Activated effector memory CD4-positive, alpha-beta T cell treated with Interleukin-2 at 50 U/mL for 16 hours (primary cell): ENCODE results near the gene EIF2B5.
A peak's percentile ranks its signal among the peaks of the same experiment; 100 is the strongest.
"Not testable (repeated sequence)": the region's sequence is repeated elsewhere in the genome, so short reads cannot be mapped to it uniquely, and the experiment has no call there.

Source experiments
- DNase-seq: peaks from one replicate; pipeline ENCODE4 v3.0.0-alpha.2; 2020

Gene EIF2B5

DNA sequence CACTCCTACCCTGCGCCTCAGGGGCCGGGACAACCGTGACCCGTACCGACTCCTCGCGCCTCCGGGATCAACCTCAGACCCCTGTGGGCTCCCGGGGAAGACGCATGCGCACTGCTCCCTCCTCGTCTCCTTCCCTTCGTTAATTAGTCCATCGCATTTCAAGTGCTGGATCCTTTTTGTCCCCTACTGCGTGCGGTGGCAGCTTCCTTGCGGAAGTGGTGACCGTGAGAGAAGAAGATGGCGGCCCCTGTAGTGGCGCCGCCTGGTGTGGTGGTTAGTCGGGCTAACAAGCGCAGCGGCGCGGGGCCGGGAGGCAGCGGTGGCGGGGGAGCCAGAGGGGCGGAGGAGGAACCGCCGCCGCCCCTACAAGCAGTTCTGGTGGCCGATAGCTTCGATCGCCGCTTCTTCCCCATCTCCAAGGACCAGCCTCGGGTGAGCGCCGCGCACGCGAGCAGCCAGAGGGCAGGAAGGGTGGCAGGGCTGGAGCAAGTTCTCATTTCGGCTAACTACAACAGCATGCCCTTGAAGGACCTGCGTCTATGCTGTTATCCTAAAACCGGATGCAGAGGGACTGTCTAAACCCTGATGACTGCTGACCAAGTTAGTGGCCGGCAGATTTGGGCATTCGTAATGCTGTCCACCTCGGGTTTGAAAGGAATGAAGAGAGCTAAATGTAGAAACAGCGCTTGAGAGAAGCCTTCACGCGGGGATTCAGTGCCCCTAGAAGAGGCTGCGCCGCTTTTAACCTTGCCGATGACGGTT is at the start of gene EIF2B5:
EIF2B5 (plus strand) TSS at position 210 of the 762 bp plus-strand sequence; CDS start at position 238, 28 bp downstream.
- DNase-seq = peak; percentile 82

DNA sequence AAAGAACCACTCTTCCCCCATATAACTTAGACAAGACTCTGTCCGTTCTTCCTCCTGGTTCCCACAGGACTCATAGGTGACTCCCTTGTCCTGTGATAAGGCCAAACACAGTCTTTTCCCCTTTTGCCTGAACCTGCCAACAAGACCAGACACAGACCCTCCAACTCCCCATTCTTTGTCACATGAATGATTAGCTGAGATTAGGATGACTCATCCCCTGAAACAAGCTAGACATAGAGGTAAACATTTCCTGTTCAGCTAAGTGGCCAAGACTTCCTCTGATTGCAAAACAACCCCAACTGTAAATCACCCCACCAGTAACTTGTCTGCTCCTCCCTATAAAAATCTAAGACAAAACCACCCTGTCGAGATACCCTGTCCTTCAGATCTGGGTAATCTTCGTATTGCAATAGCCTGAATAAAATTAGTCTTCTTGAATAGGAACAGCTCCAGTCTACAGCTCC is 49.7 kb upstream of the EIF2B5 start:
- DNase-seq = no peak

DNA sequence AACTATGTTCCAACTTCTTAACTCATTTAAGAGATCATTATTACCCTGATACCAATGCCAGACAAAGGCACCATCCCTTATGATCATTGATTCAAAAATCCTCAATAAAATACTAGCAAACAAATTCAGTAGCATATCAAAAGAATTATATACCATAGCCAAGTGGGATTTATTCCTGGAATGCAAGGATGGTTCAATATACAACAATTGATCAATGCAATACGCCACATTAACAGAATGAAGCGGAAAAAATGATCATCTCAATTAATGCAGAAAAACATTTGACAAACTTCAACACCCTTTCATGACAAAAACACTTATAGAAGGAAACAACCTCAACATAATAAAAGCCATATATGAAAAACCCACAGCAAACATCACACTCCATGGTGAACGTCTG is 43.0 kb upstream of the EIF2B5 start:
- no peak for DNase-seq

DNA sequence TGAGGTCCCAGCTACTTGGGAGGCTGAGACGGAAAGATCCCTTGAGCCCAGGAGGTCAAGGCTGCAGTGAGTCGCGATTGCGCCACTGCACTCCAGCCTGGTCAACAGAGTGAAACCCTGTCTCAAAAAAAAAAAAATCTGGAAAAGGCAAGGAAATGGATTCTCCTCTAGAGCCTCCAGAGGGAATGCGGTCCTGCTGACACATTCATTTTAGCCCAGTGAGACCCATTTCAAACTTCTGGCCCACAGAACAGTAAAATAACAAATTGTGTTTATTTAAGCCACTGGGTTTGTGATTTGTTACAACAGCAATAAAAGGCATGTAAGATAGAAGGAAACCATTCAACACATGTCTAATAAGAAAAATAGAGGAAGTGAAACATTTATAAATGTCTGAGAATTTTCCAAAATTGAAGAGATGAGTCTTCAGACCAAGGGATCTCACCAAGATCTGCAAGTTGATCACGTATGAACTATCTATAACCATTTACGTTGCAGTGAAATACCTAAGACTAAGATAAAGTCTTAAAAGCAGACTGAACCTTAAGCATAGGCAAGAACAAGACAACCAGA is 38.3 kb upstream of the EIF2B5 start, which contains the start of gene HTR3E:
HTR3E (plus strand) TSS at position 254 of the 573 bp plus-strand sequence. CDS start 466 bp downstream, outside the sequence.
- no peak for DNase-seq

DNA sequence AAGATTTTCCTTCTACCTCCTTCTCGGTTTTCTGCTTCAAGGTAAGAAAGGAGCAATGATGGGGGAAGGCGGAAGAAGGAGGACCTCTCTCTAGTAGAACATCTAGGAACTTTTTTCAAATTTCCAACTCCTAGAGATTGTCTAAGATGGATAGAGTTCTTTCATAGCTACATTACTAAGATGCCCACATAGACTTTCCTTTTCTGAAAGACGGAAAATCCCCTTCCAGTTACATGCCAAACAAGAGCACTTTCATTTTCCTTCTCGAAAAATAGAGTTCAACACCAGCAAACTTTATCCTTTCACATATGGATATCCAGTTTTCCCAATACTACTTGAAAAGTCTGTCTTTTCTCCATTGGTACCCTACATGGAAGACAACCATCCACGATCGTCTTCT is 37.6 kb upstream of the EIF2B5 start:
- no peak for DNase-seq

DNA sequence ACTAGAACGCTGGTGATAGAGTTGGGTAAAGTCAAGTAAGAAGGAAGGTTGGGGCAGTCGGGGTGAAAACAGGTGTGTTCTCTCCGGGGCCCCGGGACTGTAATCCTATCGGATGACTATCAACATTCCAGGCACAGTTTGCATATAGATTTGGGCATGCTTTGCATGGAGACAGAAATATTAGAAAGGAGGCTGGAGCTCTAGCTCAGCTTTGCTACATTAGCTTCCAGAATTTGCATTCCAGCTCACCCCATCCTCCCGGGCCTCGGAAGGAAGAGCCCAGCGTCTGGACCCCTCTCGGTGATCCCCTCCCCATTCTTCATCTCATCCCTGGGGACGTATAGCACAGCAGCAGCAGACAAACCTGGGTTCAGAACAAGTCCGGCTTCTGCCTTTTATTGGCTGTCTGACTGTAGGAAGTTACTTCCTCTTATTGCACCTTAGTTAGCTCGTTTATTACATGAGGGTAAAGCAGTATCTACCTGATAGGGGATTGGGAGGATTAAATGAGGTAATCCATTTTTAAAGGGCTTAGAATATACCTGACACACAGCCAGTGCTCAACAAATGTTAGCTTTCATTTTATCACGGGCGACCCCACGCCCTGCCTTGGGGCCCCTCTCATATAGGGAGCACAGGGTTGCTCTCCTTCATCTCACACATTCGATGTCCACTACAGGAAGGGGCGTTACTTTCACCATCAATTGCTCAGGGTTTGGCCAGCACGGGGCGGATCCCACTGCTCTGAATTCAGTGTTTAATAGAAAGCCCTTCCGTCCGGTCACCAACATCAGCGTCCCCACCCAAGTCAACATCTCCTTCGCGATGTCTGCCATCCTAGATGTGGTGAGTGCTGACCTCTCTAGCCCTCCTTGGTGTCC is 35.1 kb upstream of the EIF2B5 start:
- DNase-seq = no peak

DNA sequence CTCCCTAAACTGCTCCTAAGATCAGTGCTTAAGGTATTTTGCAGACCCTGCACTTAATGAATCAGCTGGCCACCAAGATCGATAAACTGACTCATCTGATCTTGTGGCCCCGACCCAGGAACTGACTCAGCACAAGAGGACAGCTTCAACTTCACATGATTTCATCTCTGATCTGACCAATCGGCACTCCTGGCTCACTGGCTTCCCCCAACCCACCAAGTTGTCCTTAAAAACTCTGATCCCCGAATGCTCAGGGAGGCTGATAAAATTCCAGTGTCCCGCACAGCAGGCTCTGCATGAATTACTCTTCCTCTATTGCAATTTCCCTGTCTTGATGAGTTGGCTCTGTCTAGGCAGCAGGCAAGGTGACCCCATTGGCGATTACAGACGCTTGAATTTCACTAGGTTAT is 24.8 kb upstream of the EIF2B5 start:
- DNase-seq = no peak

DNA sequence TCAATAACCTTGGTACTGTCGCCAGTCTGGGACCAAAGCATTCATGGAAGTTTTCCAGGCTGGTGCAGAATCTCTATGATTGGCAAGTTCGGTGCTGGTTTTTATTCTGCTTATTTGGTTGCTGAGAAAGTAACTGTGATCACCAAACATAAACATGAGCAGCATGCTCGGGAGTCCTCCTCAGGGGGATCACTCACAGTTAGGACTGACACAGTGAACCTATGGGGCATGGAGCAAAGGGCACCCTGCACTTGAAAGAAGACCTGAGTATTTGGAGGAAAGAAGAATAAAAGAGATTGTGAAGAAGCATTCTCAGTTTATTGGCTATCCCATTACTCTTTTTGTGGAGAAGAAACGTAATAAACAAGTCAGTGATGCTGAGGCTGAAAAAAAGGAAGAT is 19.1 kb upstream of the EIF2B5 start:
- no peak for DNase-seq

DNA sequence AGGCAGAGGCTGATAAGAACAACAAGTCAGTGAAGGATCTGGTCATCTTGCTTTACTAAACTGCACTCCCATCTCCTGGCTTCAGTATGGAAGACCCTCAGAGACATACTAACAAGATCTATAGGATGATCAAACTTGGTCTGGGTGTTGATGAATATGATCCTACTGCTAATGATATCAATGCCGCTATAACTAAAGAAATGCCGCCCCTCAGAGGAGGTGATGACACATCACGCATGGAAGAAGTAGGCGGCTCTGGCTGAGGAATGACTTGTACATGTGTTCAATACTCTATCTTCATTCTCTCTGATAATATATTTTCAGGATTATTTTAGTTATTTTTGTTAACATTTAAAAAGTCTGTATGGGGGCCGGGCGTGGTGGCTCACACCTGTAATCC is 17.5 kb upstream of the EIF2B5 start:
- DNase-seq = no peak

DNA sequence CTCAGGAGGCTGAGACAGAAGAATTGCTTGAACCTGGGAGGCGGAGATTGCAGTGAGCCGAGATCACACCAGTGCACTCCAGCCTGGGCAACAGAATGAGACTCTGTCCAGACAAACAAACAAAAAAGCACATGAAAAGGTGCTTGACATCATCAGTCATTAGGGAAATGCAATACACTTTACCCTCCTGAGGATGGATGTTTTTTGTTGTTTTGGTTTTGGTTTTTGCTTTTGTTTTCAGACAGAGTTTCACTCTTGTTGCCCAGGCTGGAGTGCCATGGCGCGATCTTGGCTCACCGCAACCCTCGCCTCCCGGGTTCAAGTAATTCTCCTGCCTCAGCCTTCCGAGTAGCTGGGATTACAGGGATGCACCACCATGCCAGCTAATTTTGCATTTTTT is 14.1 kb upstream of the EIF2B5 start:
- DNase-seq = not testable (repeated sequence)

DNA sequence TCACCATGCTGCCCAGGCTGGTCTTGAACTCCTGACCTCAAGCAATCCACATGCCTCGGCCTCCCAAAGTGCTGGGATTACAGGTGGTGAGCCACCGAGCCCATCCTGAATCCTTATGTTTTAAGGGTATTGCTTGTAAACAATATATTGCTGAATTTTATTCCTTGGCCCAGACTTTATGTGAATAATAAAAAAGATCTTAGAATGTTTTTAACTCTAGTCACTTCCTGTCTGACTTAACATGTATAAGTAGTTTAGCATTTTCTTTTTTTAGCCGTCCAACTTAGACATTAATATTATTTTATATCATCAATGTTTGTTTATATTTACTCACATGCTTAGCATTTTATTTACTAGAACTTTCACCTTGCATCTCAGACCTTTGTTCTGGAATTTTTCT is 9.2 kb upstream of the EIF2B5 start:
- no peak for DNase-seq

DNA sequence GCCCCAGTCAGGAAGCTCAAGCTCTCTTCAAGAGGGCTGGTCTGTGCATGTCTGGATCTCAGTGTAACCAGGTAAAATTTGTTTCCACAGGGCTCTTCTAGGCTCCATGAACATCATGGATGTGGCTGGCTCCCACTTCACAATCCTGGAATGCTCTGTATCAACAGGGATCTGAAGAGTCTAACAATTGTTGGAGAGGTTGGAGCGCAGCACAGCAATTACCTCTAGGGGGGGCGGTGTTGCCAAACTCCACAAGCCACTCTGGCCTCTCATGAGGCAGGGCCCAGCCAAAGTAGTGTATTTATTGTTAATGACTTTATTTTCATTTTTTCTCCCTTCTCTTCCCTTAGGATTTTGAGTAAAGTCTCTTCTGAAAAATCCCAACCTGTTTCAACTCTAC is 6.1 kb upstream of the EIF2B5 start:
- DNase-seq = no peak

DNA sequence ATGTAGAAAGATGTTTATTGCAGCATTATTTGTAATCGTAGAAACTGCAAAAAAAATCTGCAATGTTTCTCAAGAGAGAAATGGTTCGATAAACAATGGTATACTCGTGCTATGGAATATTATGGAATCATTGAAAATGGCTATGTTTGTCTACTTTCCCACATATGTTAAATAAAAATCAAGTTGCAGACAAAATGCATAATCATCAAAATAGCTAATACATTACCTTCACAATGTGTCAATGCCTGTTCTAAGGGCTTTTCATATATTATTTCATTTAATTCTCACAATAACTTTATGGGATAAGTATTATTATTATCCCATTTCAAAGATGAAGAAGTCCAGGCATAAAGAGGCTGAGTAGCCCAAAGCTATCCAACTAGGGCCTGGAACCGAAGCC is 2.2 kb upstream of the EIF2B5 start:
- no peak for DNase-seq

DNA sequence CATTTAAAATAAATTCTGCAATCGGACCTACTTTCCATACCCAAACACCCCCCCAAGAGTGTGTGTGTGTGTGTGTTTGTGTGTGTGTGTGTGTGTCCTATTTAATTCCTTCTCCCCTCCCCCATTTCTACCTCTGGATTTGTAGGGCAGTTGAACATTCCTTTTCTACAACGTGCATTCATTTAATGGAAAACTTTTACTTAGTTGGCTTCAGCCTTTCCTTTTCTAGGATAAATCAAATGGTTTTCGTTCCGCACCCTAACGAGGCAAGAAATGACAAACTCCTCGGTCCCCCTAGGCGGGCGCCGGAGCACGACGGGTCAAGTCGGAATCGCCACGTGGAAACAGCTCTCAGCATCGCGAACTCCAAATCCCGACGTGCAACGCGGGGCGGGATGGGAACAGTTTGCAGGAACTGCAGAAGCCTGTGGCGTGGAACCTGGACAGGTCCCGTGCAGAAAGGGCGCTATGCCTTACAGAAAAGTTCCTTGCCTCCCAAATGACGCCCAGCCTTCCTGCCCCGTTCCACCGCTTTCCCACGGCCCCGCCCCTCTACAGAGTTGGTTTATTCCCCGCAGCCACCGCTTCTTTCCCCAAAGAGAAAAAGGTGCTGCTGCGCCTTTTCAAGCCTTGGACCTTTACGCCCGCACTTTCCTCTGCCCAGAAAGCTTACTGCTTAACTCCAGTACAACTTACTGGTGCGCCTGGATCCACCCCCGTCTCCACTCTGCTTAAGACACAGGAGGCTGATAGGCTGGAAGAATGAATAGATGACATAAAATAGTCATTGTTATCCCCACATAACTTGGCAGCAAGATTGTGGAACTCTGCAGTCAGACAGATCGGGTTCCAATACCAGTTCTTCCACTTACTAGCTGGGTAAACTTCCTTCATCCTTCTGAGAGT is 1.1 kb upstream of the EIF2B5 start:
- peak; percentile 15 for DNase-seq

DNA sequence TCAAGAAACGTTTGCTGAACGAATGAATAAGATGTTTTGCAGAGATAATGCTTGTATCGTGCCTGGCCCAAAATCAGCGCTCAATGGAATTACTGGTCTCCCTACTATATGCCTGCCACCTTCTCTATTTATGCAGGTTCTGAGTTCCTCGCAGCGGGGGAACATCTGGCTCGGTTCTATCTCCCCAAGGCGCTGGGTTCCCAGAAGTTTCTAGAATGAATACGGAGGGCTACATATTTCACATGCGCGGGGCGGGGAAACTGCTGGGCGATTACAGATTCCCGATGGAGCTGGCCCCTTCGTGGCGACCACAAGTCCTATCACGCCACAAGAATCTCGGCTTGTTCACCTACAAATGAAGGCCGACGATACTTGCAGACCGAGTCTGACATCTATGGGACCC is 411 bp upstream of the EIF2B5 start:
- no peak for DNase-seq

DNA sequence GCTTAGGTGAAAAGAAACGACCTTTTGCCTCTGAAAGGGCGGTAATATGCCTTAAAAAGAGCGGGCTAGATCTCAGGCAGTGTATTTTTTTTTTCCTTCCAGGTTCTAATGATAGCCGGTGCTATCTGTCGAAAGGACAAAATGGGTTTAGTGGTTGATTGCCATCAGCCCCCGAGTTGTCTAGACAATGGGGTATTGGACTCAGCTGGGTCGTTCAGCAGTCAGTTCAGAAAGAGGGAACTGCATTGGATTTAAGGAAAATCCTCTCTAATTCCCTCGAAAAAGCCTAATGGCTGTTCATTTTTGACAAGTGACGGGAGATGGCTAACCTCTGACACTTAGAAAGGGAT is 728 bp downstream of the EIF2B5 start:
- DNase-seq = no peak

DNA sequence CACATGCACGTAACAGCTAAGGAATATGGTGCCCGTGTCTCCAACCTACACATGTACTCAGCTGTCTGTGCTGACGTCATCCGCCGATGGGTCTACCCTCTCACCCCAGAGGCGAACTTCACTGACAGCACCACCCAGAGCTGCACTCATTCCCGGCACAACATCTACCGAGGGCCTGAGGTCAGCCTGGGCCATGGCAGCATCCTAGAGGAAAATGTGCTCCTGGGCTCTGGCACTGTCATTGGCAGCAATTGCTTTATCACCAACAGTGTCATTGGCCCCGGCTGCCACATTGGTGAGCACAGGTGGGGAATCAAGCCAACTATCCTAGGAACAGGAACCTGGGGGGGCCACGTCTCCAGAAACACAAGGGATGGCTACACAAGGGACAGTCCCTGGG is 5.3 kb downstream of the EIF2B5 start:
- no peak for DNase-seq

DNA sequence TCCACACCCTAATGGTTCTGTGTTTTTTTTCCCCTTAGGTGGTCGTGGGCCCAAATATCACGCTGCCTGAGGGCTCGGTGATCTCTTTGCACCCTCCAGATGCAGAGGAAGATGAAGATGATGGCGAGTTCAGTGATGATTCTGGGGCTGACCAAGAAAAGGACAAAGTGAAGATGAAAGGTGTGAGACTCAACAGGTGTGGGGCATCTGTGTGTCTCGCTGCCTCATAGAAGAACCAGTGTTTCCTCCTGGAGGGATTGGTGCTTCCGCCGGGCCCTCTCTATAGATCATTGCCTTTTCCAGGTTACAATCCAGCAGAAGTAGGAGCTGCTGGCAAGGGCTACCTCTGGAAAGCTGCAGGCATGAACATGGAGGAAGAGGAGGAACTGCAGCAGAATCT is 7.0 kb downstream of the EIF2B5 start:
- no peak for DNase-seq

DNA sequence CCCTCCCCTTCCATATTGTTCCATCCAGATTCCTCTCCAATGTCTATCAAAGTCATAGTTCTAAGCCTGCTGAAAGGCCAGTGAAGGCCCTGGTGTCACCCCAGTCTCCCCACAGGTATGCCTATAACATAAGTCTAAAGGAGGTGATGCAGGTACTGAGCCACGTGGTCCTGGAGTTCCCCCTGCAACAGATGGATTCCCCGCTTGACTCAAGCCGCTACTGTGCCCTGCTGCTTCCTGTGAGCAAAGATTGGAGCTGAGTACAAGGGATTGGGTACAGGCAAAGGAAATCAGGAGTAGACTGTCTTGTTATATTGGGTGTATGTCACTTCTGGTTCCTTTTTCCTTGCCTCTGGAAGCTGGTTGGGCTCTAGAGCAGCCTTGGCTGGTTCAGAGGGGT is 8.2 kb downstream of the EIF2B5 start:
- no peak for DNase-seq

DNA sequence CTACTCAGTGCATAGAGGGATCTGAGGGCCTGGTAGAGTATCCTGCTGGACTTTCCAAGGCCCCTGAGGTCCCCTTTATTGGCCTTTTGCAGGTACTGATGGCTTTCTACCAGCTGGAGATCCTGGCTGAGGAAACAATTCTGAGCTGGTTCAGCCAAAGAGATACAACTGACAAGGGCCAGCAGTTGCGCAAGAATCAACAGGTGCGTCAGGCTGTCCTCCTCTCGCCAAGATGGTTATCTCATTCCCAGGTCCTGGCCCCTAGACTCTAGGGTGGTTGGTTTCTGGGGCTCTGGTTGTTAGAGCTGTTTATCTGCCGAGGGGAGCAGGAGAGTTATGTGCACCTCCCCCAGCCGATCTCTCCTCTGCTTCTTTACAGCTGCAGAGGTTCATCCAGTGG is 9.3 kb downstream of the EIF2B5 start:
- DNase-seq = no peak

DNA sequence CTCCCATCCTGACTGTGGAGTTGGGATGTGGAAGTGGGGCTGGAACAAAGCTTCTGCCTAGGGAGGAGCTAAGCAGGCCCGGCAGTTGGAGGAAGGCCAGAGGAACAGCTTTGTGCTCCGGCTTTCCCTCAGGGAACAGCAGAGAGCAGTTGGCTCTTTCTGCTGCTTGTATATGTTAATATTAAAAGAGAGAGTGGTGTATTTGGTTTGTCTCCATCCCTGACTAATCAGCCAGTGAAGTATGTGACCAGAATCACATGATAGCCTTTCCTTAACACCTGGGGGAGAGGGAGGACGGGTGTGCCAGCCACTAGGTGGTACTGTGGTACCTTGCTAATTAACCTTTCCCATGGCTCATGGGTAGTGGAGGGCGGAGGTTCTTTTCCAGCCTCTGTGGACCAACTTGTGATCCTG is 10.0 kb downstream of the EIF2B5 start:
- DNase-seq = peak; percentile 11

DNA sequence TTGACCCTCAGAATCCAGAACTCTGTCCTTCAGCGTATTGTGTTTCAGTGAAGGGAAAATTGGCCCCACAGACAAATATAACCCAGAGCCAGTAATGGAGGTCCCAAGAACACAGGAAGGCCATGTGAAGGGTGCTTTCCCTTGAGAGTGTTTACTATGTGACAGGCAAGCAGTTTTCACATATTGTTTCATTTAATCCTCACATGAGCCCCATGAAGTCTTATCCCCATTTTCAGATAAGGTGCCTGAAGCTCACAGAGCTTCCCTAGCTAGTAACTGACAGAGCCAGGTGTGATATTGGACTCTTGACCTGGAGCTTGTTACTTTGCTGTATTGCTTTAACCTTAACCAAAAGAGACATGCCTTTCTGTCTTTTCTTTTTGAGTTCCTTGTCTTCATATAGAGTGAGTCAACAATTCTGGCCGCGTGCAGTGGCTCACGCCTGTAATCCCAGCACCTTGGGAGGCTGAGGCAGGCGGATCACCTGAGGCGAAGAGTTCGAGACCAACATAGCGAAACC is 10.7 kb downstream of the EIF2B5 start:
- DNase-seq = no peak
